Measurements from ENCODE around the gene EDDM13. TPM values are rescaled to one million over a fixed set of nuclear protein-coding genes. Genes with fewer than 3 reads are reported as not detected.
A peak's percentile ranks its signal among the peaks of the same experiment; 100 is the strongest.

Gene EDDM13
- total and polyA plus RNA-seq, 2 of the 13 experiments (the other 11 are each of a cell fraction or from before 2014, with no cell fraction given), result not detected

DNA sequence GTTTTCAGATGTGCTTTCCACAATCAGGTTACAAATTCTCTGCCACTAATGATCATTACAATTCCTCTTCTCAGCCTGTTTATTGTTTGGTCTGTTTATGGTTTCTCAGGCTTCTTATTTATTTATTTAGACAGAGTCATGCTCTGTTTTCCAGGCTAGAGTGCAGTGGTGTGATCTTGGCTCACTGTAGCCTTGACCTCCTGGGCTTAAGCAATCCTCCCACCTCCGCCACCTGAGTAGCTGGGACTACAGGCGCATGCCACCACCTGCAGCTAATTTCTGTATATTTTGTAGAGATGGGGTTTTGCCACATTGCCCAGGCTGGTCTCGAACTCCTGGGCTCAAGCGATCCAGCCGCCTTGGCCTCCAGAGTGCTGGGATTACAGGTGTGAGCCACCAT is 44.2 kb downstream of the EDDM13 start (continued):
- TF ChIP-seq ZNF724P (CRISPR knock-in tag; IDR thresholded peaks at IDR 0.05; ENCODE audit: borderline replicate concordance) (no peak), SOX13 (IDR thresholded peaks at IDR 0.05) (no peak), SOX13 (CRISPR knock-in tag; conservative IDR thresholded peaks at IDR 0.05 in 1 of 2, IDR thresholded peaks at IDR 0.05 in 1 of 2) (peak in 1 of 2 experiments; percentile 20; a peak in 1 of 4 replicates), PAWR (CRISPR knock-in tag; IDR thresholded peaks at IDR 0.05; ENCODE audit: borderline replicate concordance) (no peak), FOSL2 (CRISPR knock-in tag; IDR thresholded peaks at IDR 0.05) (peak; percentile 36; the same call in 1 of the 2 replicates), MTA1 (CRISPR knock-in tag; IDR thresholded peaks at IDR 0.05; ENCODE audit: borderline replicate concordance) (0 out of 2 replicates have a peak, but pooled peaks have one; percentile 37), PHF8 (CRISPR knock-in tag; IDR thresholded peaks at IDR 0.05) (no peak), ZNF543 (CRISPR knock-in tag; IDR thresholded peaks at IDR 0.05) (no peak), FOXP1 (IDR thresholded peaks at IDR 0.05) (0 out of 2 replicates have a peak, but pooled peaks have one; percentile 22), FOXP1 (CRISPR knock-in tag; IDR thresholded peaks at IDR 0.05) (peak; percentile 90), ZFY (CRISPR knock-in tag; IDR thresholded peaks at IDR 0.05) (no peak), DR1 (CRISPR knock-in tag; IDR thresholded peaks at IDR 0.05) (no peak), SP2 (CRISPR knock-in tag; IDR thresholded peaks at IDR 0.05) (no peak), NR2F6 (IDR thresholded peaks at IDR 0.05) (peak; percentile 80), NR2F6 (CRISPR knock-in tag; IDR thresholded peaks at IDR 0.05) (peak; percentile 89), ZMYM3 (CRISPR knock-in tag; IDR thresholded peaks at IDR 0.05) (0 out of 2 replicates have a peak, but pooled peaks have one; percentile 26), ZNF737 (CRISPR knock-in tag; IDR thresholded peaks at IDR 0.05; ENCODE audit: borderline replicate concordance) (no peak), PITX1 (CRISPR knock-in tag; IDR thresholded peaks at IDR 0.05) (peak; percentile 37; the same call in 1 of the 2 replicates), THAP11 (CRISPR knock-in tag; IDR thresholded peaks at IDR 0.05) (peak; percentile 74), HDAC1 (CRISPR knock-in tag; IDR thresholded peaks at IDR 0.05) (peak; percentile 52; the same call in 1 of the 2 replicates)
- TF ChIP-seq, protein P1, sequence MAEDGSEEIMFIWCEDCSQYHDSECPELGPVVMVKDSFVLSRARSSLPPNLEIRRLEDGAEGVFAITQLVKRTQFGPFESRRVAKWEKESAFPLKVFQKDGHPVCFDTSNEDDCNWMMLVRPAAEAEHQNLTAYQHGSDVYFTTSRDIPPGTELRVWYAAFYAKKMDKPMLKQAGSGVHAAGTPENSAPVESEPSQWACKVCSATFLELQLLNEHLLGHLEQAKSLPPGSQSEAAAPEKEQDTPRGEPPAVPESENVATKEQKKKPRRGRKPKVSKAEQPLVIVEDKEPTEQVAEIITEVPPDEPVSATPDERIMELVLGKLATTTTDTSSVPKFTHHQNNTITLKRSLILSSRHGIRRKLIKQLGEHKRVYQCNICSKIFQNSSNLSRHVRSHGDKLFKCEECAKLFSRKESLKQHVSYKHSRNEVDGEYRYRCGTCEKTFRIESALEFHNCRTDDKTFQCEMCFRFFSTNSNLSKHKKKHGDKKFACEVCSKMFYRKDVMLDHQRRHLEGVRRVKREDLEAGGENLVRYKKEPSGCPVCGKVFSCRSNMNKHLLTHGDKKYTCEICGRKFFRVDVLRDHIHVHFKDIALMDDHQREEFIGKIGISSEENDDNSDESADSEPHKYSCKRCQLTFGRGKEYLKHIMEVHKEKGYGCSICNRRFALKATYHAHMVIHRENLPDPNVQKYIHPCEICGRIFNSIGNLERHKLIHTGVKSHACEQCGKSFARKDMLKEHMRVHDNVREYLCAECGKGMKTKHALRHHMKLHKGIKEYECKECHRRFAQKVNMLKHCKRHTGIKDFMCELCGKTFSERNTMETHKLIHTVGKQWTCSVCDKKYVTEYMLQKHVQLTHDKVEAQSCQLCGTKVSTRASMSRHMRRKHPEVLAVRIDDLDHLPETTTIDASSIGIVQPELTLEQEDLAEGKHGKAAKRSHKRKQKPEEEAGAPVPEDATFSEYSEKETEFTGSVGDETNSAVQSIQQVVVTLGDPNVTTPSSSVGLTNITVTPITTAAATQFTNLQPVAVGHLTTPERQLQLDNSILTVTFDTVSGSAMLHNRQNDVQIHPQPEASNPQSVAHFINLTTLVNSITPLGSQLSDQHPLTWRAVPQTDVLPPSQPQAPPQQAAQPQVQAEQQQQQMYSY (CRISPR knock-in tag; IDR thresholded peaks at IDR 0.05), result no peak
- TF ChIP-seq, protein P2, sequence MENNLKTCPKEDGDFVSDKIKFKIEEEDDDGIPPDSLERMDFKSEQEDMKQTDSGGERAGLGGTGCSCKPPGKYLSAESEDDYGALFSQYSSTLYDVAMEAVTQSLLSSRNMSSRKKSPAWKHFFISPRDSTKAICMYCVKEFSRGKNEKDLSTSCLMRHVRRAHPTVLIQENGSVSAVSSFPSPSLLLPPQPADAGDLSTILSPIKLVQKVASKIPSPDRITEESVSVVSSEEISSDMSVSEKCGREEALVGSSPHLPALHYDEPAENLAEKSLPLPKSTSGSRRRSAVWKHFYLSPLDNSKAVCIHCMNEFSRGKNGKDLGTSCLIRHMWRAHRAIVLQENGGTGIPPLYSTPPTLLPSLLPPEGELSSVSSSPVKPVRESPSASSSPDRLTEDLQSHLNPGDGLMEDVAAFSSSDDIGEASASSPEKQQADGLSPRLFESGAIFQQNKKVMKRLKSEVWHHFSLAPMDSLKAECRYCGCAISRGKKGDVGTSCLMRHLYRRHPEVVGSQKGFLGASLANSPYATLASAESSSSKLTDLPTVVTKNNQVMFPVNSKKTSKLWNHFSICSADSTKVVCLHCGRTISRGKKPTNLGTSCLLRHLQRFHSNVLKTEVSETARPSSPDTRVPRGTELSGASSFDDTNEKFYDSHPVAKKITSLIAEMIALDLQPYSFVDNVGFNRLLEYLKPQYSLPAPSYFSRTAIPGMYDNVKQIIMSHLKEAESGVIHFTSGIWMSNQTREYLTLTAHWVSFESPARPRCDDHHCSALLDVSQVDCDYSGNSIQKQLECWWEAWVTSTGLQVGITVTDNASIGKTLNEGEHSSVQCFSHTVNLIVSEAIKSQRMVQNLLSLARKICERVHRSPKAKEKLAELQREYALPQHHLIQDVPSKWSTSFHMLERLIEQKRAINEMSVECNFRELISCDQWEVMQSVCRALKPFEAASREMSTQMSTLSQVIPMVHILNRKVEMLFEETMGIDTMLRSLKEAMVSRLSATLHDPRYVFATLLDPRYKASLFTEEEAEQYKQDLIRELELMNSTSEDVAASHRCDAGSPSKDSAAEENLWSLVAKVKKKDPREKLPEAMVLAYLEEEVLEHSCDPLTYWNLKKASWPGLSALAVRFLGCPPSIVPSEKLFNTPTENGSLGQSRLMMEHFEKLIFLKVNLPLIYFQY (CRISPR knock-in tag; IDR thresholded peaks at IDR 0.05; ENCODE audit: borderline replicate concordance), result 0 out of 2 replicates have a peak, but pooled peaks have one; percentile 31
- TF ChIP-seq, protein P3, sequence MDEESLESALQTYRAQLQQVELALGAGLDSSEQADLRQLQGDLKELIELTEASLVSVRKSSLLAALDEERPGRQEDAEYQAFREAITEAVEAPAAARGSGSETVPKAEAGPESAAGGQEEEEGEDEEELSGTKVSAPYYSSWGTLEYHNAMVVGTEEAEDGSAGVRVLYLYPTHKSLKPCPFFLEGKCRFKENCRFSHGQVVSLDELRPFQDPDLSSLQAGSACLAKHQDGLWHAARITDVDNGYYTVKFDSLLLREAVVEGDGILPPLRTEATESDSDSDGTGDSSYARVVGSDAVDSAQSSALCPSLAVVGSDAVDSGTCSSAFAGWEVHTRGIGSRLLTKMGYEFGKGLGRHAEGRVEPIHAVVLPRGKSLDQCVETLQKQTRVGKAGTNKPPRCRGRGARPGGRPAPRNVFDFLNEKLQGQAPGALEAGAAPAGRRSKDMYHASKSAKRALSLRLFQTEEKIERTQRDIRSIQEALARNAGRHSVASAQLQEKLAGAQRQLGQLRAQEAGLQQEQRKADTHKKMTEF (CRISPR knock-in tag; IDR thresholded peaks at IDR 0.05), result peak; percentile 57; the same call in 1 of the 2 replicates
